Activated T-cell treated with anti-CD3 and anti-CD28 coated beads for 24 hours (primary cell): ENCODE data around the gene HMG20A.
"Not testable (repeated sequence)": the region's sequence is repeated elsewhere in the genome, so short reads cannot be mapped to it uniquely, and the experiment has no call there.

Source experiments
- DNase-seq: peaks from one replicate; pipeline ENCODE4 v3.0.0-alpha.2; 2020; ENCODE audit warnings: low read depth

HMG20A gene

GRCh38 chr15:77420610-77421369 lies at the start of gene HMG20A:
TSS of gene HMG20A (plus strand) at chr15:77420888. CDS start at chr15:77458408, 37,520 bp downstream.
- DNase-seq, result peak; percentile 46

DNA sequence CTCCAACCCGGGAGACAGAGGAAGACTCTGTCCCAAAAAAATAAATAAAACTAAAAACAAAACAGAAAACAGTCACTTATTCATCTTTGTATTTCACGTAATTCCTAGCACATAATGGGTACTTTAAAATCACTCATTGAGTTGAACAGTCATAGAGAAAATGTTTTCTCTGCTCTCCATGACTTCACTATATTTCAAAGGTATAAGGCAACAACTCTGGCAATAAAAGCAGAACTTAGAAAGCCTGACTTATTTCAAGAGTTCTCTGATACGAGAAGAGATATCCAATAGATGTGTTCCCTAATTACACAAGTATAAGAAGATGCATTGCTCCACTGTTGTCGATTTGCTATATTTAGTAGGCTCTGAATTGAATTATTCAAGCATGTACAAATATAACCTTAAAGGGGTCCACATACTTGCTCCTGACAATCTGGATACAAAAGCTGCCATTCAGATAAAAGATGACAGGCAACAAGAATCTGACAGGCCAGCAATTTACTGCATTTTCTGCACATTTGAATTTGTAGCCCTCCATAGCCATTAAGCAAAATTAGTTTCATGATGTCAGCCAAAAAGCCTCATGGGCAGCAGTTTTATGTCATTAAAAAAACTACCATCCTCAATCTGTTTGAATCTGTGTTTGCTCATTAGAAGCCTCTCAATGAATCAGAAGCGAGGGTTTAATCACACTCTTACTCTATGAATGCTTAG lies 48.7 kb upstream of the HMG20A start:
- DNase-seq, result no peak

DNA sequence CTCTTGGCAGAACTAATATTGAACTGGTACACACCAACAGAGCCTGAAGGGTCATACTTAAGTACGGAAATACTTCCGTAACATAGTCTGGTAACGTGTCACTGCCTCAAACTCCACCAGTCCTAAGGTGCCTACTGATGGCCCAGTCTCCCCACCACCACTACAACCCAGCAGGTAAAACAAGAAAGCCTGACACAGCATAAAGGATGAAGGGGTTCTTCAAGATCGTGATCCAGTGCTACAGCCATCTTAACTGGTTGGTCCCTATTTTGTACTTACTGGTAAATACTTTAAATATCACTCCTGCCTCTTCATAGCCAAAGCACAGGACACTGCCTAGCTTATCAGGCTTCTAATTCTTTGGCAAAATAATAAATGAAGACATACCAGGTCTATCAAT lies 47.2 kb upstream of the HMG20A start:
- no peak for DNase-seq

DNA sequence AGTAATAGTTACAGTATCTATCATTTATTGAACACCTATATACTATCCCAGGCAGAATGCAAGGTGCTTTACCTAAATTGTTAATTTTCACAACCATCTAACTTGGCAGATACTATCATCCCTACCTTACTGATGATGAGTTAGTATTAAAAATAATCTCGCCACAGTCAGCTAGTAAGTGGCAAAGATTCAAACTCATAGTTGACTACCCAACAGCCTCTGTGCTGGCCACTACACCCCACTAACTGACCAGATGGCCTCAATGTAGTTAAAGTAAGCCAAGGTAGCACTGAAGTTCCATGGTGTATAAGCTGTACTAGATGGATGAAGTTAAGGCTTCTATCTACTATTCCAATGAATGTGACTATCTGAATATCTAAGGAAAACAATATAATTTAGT lies 45.6 kb upstream of the HMG20A start:
- DNase-seq, result no peak

- DNase-seq, result no peak
Measured at GRCh38 chr15:77376770-77377169, 43.9 kb upstream of the HMG20A start.

- DNase-seq, result no peak
Measured at GRCh38 chr15:77380033-77380432, 40.7 kb upstream of the HMG20A start.

DNA sequence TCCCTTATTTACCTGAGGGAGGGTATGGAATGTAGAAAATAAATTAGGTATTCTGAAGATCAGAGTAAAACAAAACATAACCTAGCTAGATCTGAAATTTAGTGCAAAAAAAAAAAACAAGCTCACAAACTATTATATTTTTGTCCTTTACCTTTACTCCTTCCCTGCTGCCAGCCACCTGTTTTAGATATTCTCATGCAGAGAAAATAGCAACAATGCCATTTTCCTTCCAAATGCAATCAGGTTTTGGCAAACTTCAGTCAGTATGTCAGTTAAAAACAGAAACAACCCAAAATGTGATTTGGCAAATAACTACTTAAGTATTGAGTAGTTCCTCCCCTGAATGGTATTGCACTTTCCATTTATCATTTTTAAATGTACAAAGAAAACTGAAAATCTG lies 36.6 kb upstream of the HMG20A start:
- DNase-seq, result no peak

DNA sequence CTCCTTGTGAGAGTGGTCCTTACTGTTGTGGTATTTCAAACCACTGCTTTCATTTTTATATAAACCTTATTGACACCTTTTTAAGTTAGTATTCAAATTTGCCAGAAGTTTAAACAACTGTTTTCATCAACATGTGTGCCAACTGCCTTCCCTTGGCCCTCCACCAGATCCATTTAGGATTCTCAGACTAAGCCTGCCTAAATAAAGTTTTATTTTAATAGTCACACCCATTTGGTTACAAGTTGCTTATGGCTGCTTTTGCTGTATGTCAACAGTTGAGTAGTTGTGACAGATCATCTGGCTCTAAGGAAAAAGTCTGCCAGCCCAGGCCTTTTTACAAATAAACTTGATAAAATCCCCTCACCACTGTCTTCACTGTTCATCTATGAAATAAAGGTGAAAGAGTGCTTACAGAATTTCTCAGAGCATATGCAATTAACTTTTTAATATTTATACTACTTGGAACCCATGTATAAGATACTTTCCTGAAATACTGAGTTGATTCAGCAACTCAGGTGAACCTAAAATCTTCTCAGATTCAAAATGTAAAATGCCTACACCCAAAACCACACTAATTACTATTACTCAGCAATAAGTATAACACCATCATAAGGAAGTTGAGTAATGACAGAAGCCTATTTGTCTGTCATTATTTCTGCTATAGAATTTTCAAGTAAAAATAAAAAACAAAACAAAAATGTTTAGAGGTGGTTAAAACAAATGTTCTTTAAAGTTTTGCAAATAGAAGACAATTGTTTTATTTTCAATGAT lies 35.9 kb upstream of the HMG20A start:
- no peak for DNase-seq

GRCh38 chr15:77386626-77387025 lies 34.1 kb upstream of the HMG20A start:
- DNase-seq, result no peak

DNA sequence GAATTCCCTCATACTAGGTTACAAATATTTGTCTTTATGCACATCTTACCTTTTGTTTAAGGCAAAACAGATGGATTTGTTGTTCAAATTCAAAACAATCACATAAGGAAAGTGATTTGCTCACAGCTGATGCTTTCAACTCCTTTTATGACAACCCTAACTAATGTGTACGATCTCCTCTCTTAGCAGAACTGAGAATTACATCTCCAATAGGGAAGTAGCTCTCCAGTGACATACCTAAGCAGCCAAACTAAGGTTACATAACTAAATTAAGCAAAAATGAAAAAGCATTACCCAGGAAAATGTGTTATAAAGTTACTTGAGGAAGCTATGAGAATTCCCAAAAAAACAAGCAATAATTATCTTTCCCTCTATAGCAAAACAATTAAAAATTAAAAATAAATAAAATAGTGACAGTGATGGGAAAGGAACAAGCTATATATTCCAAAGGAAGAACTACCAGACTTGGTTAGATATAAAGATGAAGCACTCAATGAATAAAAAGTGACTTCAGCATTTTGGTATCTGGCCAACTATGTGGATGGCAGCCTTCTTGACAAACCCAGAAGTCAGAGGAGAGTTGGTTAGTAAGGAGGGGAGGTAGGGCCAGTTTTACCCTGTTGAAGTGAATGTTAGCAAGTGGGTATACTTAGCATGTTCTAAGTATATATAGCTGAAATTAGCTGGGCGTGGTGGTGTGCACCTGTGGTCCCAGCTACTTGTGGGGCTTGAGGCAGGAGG lies 33.2 kb upstream of the HMG20A start:
- DNase-seq, result no peak

- DNase-seq, result no peak
Measured at GRCh38 chr15:77391372-77391951, 29.2 kb upstream of the HMG20A start.

DNA sequence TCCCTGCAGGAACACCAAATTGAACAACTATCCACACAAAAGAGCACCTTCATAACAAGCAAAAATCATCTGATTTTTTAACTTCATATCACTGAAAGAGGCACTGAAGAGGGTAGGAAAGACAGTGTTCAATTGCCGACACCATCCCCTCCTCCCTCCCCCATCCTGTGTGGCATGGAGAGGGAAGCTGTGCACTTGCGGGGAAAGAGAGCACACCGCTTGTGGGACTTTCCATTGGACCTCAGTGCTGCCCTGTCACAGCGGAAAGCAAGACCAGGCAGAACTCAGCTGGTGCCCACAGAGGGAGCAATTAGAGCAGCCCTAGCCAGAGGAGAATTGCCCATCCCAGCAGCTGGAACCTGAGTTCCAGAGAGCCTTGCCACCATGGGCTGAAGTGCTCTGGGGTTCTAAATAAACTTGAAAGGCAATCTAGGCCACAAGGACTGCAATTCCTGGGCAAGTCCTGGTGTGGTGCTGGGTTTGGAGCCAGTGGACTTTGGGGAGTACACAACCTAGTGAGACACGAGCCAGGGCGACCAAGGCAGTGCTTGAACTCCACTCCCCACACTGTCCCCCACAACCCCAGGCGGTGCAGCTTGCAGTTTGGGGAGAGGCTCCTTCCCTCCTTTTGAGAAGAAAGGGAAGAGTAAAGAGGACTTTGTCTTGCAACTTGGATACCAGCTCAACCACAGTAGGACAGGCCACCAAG lies 27.8 kb upstream of the HMG20A start:
- no peak for DNase-seq

- DNase-seq, result no peak
Measured at GRCh38 chr15:77393471-77393840, 27.2 kb upstream of the HMG20A start.

- no peak for DNase-seq
Measured at GRCh38 chr15:77395013-77395774, 25.5 kb upstream of the HMG20A start.

- DNase-seq, result no peak
Measured at GRCh38 chr15:77396692-77397091, 24.0 kb upstream of the HMG20A start.

GRCh38 chr15:77398927-77399326 lies 21.8 kb upstream of the HMG20A start:
- no peak for DNase-seq

- DNase-seq, result no peak
Measured at GRCh38 chr15:77400258-77400657, 20.4 kb upstream of the HMG20A start.

DNA sequence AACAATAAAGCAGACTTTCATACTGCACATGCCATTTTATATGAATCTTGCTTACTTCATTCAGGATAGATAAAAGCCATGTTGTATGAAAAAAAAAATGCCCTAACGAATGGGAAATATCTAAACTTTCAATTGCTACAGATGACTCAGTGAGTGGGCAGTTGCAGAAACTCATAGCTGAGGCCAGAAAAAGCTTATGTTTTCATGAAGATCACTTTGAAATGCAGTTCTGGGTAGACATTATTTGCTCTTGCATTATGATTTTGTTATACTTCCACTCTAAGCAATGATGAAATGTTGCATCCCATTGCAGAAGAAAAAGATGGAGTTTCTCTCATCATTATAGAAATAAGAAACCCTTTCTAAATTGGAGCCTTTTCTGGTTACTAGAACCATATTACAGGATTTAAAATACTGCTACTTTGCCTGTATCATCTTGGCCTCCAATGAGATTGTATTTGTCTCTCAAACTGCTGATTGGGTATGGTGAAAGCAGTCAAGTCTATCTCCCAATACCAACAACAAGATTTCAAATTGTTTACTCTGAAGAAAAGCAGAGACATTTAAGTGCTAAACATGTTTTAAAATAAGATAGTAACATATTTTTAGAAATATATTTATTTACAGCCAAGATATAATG lies 17.8 kb upstream of the HMG20A start:
- no peak for DNase-seq

GRCh38 chr15:77406173-77406759 lies 14.4 kb upstream of the HMG20A start:
- DNase-seq, result not testable (repeated sequence)

DNA sequence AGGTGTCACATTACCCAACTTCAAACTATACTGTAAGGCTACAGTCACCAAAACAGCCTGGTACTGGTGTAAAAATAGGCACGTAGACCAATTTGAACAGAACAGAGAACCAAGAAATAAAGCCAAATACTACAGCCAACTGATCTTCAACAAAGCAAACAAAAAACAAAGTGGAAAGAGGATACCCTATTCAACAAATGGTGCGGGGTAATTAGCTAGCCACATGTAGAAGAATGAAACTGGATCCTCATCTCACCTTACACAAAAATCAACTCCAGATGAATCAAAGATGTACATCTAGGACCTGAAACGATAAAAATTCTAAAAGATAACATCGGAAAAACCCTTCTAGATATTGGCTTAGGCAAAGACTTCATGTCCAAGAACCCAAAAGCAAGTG lies 13.8 kb upstream of the HMG20A start:
- DNase-seq, result no peak
